Coronary artery (tissue), 2 donors: Measurements from ENCODE around the gene FA2H.

ENCODE experiments used
- DNase-seq: peaks from one replicate; pipeline ENCODE4 v3.0.0-alpha.2; 2017; ENCODE audit warnings: low spot score
- H3K27ac ChIP-seq, 2 donors: fragments of 200-600 bp; sonication (generic); one replicate each; pipeline ENCODE4 v1.5.1; 2016 to 2019
- H3K4me3 ChIP-seq: fragments of 200-600 bp; sonication (generic); 2 replicates; pipeline ENCODE4 v1.5.1; 2016; ENCODE audit warnings: mild to moderate bottlenecking, moderate library complexity
- TF ChIP-seq, protein P1 (sequence below): fragments of 200-600 bp; sonication (generic); IDR thresholded peaks from one replicate; pipeline ENCODE4 v1.5.1; 2019; ENCODE audit warnings: antibody characterized with exemption

Gene FA2H

DNA sequence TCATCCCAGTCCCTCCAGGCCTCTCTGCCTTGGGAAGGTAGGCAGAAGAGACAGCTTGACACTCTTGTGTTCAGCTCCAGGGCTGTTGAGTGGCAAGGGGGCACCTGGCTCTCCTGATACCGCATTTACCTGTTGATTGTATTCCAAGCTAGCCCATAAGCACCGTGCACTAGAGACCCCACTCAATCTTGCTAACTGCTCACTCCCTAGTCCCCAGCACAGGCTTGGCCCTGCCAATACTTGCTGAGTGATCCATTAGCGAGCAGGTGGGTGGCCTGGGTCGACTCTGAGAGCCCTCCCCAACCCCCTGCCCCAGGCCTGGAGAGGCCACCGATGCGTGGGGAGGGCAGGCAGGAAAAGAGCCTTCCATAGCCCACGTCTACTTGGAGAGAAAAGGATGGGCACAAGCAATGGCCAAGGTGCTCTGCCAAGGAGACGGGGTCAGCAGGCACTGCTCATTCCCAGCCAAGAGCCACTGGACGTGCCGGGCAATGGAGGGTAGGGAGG is 29.5 kb downstream of the FA2H start:
- H3K27ac ChIP-seq = no peak overlapping the region
- DNase-seq = no peak
- no peak overlapping the region for H3K4me3 ChIP-seq
- TF ChIP-seq, protein P1, sequence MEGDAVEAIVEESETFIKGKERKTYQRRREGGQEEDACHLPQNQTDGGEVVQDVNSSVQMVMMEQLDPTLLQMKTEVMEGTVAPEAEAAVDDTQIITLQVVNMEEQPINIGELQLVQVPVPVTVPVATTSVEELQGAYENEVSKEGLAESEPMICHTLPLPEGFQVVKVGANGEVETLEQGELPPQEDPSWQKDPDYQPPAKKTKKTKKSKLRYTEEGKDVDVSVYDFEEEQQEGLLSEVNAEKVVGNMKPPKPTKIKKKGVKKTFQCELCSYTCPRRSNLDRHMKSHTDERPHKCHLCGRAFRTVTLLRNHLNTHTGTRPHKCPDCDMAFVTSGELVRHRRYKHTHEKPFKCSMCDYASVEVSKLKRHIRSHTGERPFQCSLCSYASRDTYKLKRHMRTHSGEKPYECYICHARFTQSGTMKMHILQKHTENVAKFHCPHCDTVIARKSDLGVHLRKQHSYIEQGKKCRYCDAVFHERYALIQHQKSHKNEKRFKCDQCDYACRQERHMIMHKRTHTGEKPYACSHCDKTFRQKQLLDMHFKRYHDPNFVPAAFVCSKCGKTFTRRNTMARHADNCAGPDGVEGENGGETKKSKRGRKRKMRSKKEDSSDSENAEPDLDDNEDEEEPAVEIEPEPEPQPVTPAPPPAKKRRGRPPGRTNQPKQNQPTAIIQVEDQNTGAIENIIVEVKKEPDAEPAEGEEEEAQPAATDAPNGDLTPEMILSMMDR = no peak

DNA sequence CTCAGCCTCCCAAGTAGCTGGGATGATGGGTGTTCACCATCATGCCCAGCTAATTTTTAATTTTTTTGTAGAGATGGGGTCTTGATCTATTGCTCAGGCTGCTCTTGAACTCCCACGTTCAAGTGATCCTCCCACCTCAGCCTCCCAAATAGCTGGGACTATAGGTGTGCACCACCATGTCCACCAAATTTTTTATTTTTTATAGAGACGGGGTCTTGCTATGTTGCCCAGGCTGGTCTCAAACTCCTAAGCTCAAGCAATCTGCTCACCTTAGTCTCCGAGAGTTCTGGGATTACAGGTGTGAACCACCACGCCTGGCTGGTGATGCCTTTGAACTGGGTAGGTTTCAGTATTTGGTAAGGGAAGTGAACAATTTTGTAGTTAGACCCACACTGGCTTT is 30.1 kb downstream of the FA2H start:
- no peak for DNase-seq
- TF ChIP-seq, protein P1 = no peak
- no peak overlapping the region for H3K27ac ChIP-seq
- H3K4me3 ChIP-seq = no peak overlapping the region

DNA sequence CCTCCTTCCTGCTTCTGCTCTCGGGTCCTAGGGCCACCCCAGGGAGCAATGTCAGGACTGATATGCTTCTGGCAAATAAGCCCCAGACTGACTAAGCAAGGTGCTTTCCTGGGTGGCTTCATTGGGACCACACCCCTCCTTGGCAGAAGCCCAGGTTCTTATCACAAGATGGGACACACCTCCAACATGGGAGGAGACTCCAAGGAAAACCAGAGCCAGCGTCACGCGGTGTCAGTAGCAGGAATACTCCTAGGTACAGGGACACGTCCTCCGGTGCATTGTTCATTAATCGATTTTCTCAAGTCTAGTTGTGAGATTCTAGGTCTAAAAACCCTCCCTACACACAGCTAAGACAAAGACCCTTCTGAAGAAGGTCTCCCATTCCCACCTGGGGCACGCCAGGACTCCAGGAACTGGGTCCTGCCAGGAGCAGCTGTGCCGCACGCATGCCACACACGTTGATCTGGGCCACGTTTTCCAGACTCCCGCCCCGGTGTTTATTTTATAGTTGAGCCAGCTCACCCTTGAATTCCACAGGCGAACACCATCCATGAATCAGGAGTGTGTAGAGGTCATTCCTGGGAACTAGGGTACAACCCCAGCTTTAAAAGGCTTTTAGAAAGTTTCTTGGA is 30.8 kb downstream of the FA2H start:
- no peak for DNase-seq
- H3K27ac ChIP-seq = no peak overlapping the region
- TF ChIP-seq, protein P1 = no peak
- no peak overlapping the region for H3K4me3 ChIP-seq

DNA sequence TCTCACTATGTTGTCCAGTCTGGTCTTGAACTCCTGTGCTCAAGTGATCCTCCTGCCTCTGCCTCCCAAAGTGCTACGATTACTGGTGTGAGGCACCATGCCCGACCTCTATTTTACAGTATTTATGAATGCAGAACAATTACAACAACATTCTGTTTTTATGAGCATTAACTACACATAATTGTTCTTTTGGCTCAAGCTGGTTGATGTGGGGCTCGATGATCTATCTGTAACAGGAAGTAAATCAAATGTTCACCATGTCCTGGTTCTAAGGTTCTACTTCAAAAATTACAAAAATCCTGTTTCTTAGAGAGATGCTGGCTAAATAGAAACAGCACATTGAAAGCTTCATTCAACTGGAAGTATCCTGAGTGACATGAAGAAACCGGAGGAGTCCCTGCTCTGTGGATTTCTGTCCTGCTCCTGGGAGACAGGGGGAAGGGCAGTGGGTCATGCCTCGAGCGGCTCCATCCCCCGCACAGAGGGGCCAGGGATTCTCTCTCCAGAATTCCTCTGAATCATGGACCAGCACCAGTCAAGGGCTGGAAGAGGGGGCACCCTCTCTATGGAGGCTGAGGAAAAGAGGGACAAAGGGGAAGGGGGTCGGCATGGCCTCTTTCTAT is 31.5 kb downstream of the FA2H start:
- TF ChIP-seq, protein P1 = no peak
- H3K27ac ChIP-seq = no peak overlapping the region
- no peak for DNase-seq

DNA sequence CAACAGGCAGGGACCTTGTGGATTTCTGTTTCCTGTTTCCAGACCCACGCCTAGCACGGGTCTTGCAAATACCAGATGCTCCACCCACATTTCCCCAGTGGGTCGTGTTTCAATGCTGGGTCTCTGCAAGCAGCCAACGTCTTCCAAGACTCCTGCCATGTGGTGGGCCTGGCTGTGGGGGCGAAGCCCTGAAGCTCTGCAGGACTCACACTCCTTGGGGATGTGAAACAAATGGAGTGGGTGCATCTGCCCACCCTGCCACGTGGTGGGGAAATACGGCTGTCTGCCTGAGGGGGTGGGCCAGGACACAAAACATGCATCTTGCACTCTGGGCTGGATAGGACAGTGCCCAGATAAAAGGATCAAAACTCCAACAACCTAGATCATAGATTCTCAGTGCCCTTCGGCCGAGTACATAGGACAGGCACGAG is 32.6 kb downstream of the FA2H start:
- no peak for DNase-seq
- TF ChIP-seq, protein P1 = no peak
- Histone ChIP-seq H3K27ac (no peak overlapping the region), H3K4me3 (no peak overlapping the region)

More for the DNA sequence above, 31.5 kb downstream of the FA2H start:
- no peak overlapping the region for H3K4me3 ChIP-seq

DNA sequence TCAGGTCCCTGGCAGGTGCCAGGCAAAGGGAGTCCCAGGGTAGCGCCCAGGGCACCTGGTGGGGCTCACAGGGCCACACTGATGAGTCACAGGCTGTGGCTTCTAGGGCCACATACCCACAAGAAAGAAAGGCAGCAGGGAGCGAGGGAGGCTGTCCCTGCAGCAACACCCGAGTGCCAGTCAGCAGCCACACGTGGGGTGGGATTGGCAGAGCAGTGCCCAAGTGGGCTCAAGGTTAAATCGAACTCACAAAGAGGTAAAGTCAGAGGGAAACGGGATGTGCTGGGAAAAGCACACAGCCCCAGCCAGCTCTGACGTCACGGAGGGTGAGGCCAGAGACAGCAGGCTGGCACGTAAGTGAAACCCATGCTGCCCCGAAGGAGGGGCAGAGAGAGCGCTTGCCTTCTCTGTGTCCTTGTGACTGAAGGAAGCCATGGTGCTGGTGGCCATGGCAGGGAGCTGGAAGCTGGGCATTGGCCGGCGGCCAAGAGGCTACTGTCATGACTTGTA is 33.8 kb downstream of the FA2H start:
- no peak overlapping the region for H3K27ac ChIP-seq
- TF ChIP-seq, protein P1 = no peak
- no peak overlapping the region for H3K4me3 ChIP-seq
- DNase-seq = no peak

DNA sequence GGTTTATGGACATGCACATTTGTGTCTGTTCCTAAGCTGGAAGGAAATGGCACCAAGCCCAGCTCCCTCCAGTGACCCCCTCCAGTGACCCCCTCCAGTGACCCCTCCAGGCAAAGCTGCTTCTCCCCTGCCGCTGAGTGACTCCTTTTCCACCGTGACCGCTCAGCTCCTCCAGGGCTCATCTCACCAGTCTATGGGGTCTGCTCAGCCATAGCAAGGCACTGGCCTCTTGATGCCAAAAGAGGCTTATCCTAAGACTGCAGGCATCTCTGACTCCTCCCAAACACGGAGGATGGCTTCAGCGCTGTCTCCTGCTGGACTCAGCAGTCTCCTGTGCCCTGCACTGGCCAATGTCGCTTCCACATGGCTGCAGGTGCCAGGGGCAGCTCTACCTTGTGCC is 35.3 kb downstream of the FA2H start:
- TF ChIP-seq, protein P1 = no peak
- H3K27ac ChIP-seq = no peak overlapping the region
- DNase-seq = no peak
- H3K4me3 ChIP-seq = no peak overlapping the region
